ENCODE data around the gene ELOVL2. TPM values are rescaled to one million over a fixed set of nuclear protein-coding genes. Genes with fewer than 3 reads are reported as not detected.

Gene ELOVL2
- total RNA-seq, 4 donors from 2014 or later: 0.07 TPM; not detected in 3

- DNase-seq (ENCODE audit: low spot score in 2 of 2): no peak
- TF ChIP-seq CTCF (IDR thresholded peaks at IDR 0.05): no peak
- no peak for TF ChIP-seq POLR2A (IDR thresholded peaks at IDR 0.05)
- H3K4me3 ChIP-seq (ENCODE audit: low read depth, poor library complexity, severe bottlenecking): no peak overlapping the region
- intact Hi-C loops (cut with DNase I; ENCODE audit: low total_unique reads): no loop called here
- WGBS, 2 donors: 9 to 31% methylated on average over 1 of the region's 1 CpG
These were observed 81.4 kb downstream of the ELOVL2 start for GRCh38 chr6:10962673-10963072.

DNA sequence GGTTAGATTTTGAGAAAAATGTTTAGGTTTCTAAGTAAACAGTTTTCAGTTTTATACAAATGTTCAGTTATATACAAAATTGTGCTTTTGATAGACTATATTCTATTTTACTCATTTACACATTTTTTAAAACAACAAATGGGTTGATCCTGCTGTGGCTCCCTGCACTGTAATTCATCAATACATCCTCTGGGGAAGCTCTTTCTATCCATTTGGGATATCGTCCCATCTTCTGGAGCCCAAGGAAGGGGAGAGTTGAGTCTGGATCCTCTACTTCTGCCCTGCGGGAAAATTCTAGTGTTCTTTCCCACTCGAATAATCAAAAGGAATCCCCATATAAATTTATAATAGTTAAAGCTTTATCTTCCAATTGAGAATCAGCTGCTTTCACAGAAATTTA, 82.3 kb downstream of the ELOVL2 start:
- H3K4me3 ChIP-seq (ENCODE audit: low read depth, poor library complexity, severe bottlenecking): no peak overlapping the region
- 83 to 85% methylated on average over 3 of the region's 3 CpGs for WGBS, 2 donors
- TF ChIP-seq POLR2A (IDR thresholded peaks at IDR 0.05) (no peak), CTCF (IDR thresholded peaks at IDR 0.05) (no peak)
- DNase-seq (ENCODE audit: low spot score in 2 of 2): no peak
- intact Hi-C loops (cut with DNase I; ENCODE audit: low total_unique reads): no loop called here

DNA sequence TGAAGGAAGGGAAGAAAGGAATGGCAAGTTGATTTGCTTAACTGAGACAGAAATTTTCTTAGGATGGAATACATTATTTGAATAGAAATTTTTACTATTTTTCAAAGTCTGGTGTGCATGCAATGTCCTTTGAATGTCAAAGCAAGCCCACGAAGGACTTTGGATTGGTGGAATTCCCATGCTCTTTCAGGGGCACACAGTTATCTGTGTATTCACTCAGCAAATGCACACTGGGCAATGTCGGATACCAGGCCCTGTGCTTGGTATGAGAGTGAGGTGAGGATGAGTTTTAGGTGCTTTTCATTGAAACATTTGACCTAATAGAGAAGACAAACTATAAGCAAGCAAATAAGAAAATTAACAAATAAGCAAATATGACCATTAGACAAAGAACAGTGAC, 83.9 kb downstream of the ELOVL2 start:
- TF ChIP-seq CTCF (IDR thresholded peaks at IDR 0.05) (no peak), POLR2A (IDR thresholded peaks at IDR 0.05) (no peak)
- 87 to 95% methylated on average over 2 of the region's 2 CpGs for WGBS, 2 donors
- no peak for DNase-seq (ENCODE audit: low spot score in 2 of 2)
- intact Hi-C loops (cut with DNase I; ENCODE audit: low total_unique reads): no loop called here
- no peak overlapping the region for H3K4me3 ChIP-seq (ENCODE audit: low read depth, poor library complexity, severe bottlenecking)

DNA sequence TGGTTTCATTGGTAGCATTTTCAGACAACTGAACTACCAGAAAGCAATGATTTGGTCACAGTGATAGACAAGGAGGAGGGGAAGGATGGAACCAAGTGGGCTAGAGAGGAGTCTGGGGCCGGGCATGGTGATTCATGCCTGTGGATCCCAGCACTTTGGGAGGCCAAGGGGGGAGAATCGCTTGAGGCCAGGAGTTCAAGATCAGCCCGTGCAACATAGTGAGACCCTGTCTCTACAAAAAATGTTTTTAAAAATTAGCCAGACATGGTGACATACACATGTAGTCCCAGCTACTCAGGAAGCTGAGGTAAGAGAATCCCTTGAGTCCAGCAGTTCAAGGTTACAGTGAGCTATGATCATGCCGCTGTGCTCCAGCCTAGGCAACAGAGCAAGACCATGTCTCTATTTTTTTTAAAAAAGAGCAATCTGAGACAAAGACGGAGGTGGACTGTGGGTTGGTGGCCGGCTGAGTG, 86.7 kb downstream of the ELOVL2 start:
- no peak overlapping the region for H3K4me3 ChIP-seq (ENCODE audit: low read depth, poor library complexity, severe bottlenecking)
- no peak for DNase-seq (ENCODE audit: low spot score in 2 of 2)
- intact Hi-C loops (cut with DNase I; ENCODE audit: low total_unique reads): no loop called here
- TF ChIP-seq POLR2A (IDR thresholded peaks at IDR 0.05): no peak
- TF ChIP-seq CTCF (IDR thresholded peaks at IDR 0.05): no peak
- WGBS, 2 donors: 95 to 97% methylated on average over 6 of the region's 6 CpGs

GRCh38 chr6:10956776-10957175, 87.3 kb downstream of the ELOVL2 start:
- DNase-seq (ENCODE audit: low spot score in 2 of 2): no peak
- no peak for TF ChIP-seq CTCF (IDR thresholded peaks at IDR 0.05)
- no peak for TF ChIP-seq POLR2A (IDR thresholded peaks at IDR 0.05)
- intact Hi-C loops (cut with DNase I; ENCODE audit: low total_unique reads): no loop called here
- no peak overlapping the region for H3K4me3 ChIP-seq (ENCODE audit: low read depth, poor library complexity, severe bottlenecking)

DNA sequence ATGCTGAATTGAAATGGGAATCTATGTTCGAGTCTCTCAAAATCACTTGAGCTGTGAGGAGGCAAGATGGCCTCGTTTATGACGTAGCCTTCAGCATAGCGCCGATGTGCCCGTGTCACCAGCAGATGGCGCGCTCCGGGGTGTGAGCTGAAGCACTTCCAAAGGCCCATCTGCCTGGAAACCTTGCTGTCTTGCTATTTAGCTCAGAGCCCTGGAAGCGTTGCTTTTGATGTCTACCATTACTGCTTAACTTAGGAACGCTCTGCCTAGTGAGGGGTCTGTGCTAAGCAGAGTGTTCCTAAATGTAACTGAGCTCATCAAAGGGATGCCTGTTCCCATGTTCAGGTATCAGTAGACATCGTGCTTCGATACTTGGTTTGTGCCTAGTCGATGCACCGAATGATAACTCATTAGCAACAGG, 89.5 kb downstream of the ELOVL2 start:
- TF ChIP-seq POLR2A (IDR thresholded peaks at IDR 0.05) (no peak), CTCF (IDR thresholded peaks at IDR 0.05) (no peak)
- DNase-seq (ENCODE audit: low spot score in 2 of 2): peak; percentile 41 to 87
- no peak overlapping the region for H3K4me3 ChIP-seq (ENCODE audit: low read depth, poor library complexity, severe bottlenecking)
- intact Hi-C loops (cut with DNase I; ENCODE audit: low total_unique reads): no loop called here
- 36% methylated on average over 15 of the region's 15 CpGs for WGBS, 2 donors
